GM12874 (cell line): ENCODE measurements around the gene TMEM179.

Experiments
- TF ChIP-seq, protein P1 (sequence below): IDR thresholded peaks from 2 replicates; pipeline ENCODE4 v1.5.1; 2011; ENCODE audit warnings: low read depth, mild to moderate bottlenecking, control low read depth, low read length, moderate library complexity; ENCODE audit not compliant: insufficient read depth

Gene TMEM179

DNA sequence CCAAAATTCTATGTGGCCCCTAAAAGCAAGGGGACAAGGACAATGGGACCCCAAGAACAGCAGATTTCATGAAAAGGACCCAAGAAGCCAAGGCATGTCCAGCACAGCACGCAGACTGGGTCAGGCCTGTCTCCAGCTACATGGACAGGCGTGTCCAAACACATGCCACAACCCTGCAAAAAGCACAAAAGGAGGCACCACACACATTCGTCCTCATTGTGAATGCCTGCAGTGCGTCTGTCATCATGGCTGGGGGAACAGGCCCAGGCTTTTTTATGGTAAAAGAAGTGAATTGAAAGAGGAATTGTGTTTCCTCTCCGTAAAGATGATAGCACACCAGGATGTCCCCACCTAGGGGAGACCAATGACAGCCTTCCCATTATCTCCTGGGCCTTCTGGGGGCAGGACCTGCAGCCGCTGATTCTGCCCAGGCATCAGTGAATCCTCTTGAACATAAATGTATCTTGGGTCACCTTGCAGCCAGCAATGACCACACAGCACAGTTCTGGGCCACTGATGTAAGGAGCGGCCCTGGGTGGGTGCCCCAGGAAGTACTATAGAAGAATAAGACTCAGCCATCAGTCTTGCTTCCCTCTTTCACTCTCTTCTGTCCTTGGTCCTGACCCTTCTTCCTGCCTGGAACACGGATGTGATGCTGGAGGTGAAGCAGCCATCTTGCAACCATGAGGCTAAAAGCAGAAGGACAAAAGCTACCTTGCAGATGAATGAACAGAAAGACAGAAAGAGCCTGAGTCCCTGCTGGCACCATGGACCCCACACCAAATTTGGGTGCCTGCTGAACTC is 54.8 kb downstream of the TMEM179 start:
- TF ChIP-seq, protein P1, sequence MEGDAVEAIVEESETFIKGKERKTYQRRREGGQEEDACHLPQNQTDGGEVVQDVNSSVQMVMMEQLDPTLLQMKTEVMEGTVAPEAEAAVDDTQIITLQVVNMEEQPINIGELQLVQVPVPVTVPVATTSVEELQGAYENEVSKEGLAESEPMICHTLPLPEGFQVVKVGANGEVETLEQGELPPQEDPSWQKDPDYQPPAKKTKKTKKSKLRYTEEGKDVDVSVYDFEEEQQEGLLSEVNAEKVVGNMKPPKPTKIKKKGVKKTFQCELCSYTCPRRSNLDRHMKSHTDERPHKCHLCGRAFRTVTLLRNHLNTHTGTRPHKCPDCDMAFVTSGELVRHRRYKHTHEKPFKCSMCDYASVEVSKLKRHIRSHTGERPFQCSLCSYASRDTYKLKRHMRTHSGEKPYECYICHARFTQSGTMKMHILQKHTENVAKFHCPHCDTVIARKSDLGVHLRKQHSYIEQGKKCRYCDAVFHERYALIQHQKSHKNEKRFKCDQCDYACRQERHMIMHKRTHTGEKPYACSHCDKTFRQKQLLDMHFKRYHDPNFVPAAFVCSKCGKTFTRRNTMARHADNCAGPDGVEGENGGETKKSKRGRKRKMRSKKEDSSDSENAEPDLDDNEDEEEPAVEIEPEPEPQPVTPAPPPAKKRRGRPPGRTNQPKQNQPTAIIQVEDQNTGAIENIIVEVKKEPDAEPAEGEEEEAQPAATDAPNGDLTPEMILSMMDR, result no peak

DNA sequence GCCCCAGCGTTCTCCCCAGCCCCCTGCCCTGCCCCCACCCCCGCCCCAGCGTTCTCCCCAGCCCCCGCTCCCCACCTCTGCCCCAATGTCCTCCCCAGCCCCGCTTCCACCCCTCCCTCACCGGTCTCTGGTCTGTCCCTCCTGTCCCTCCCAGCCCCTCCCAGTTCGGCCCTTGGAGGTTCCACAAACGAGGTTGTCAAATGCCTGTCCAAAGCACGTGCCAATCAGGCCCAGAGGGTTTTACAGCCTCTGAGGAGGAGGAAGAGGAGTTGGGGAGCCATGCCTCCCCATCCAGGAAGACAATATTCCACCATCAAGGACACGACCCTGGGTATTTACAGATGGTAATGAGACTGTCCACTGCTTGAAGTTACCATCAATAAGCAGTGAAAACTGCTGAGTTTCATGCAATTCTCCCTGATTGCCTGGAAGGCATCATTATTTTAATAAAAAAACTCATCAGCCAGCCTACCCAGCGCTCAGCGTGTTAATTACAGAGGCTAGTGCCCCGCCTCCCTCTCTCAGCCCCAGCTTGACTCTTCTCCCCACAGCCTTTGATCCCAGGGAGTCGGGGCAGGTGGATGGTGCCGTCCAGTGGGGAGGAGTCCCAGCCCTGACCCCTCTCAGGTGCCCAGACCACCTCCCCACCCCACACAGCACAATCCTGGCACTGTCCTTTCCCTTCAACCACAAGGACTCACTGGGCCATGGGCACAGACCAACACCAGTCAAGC is 55.6 kb downstream of the TMEM179 start:
- TF ChIP-seq, protein P1, result no peak

- TF ChIP-seq, protein P1, result no peak
Measured at GRCh38 chr14:104547998-104548700, 56.4 kb downstream of the TMEM179 start.

DNA sequence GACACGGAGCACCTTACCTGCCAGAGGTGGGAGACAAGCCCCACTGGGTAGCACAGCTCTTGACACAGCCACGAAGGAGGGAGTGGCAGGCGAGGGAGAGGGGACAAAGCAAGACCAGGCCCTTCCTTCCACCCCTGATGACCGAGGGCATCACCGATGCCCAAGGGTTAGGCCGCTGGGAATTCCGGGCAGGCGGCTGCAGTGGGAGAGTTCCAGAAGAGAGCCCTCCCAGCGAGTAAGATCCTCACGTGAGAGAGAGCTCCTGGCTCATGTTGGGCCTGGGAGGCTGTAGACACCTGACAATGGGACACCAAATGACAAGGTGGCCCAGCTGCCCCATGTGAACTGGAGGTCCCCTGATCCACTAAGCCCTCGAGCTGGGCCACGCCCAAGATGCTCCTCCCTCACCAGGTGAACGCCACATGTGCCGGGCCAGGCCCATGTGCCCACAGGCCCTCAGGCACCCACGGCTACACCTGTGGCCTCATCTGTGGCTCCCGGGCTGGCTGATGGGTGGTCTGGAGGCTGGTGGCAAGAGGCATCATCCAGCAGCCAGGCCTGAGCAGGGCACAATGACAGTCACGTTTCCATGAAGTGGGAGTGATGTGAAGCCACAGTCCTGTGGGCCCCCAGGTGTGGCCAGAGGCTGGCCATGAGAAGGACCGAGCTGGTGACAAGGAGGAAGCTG is 57.1 kb downstream of the TMEM179 start:
- TF ChIP-seq, protein P1, result no peak

DNA sequence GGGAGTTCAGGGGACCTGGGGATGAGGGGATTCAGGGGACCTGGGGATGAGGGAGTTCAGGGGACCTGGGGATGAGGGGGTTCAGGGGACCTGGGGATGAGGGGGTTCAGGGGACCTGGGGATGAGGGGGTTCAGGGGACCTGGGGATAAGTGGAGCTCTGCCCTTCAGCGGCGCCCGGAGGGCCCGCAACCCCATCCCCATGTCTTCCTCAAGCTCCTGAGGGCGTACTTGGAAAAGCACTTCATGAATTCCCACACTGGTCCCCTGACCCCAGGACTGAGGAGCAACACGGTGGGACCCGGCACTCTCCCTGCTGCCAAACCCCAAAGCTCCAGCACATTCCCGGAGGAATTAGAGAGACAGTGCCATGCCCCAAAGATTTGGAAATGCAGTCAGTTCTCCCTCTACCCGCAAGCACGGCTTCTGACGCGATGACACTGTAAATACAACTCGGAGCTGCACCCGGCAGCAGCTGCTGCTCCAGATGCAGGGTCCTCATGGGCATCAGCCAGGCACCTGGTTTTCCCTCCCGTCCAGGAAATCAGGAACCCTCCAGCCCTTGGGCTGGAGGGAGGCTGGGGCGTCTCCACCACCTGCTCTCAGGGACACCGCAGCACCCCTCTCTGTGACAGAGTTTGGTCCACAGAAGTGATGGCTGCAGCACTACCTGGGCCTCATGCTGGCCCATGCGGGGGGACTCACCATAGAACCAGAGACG is 57.8 kb downstream of the TMEM179 start:
- TF ChIP-seq, protein P1, result no peak

GRCh38 chr14:104545942-104546501 is 58.5 kb downstream of the TMEM179 start:
- TF ChIP-seq, protein P1, result no peak
